Endometrial microvascular endothelial cells (primary cell): ENCODE results near the gene FDPS. TPM values are rescaled to one million over a fixed set of nuclear protein-coding genes. Genes with fewer than 3 reads are reported as not detected.

Source experiments
- in situ Hi-C: cut with HindIII; loops from 2 replicates; pipeline ENCODE4 v1.10.0; 2017; ENCODE audit warnings: low sequenced_read_pairs, low pct_unique_long_range_greater_than_20kb; ENCODE audit errors: inconsistent ontology term
- total RNA-seq: library from RNA; depleted of rRNA; stranded (reverse); fragments of >200 nt; gene quantifications from one replicate; pipeline ENCODE4 v1.2.3, GENCODE V29; 2015; ENCODE audit errors: inconsistent ontology term

The FDPS gene
- total RNA-seq, 1 donor from 2014 or later, result 362 TPM

GRCh38 chr1:155309423-155310021 is 856 bp downstream of the FDPS start:
- in situ Hi-C loops, result no loop called here

DNA sequence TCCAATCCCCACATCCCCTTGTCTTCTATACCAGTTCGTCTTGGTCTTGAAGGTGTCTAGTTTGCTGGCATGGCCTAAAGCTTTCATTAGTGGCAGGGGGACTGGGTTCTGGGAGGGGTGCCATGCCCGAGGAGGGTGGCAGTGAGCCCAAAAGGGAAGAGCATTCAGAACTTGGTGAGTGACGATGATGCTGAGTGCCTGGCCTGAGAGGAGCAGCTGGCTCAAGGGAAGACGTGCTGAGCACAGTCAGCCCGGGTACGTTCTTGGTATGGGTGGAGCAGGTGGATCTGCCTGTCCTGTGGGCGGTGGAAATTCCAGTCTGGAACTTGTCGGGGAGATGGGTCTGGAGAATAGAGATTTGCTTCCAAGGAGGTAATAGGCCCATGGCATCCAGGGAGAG is 4.6 kb downstream of the FDPS start:
- in situ Hi-C loops, result no loop called here

GRCh38 chr1:155316922-155317321 is 8.3 kb downstream of the FDPS start:
- in situ Hi-C loops, result no loop called here

- in situ Hi-C loops, result no loop called here
These were observed 9.4 kb downstream of the FDPS start for GRCh38 chr1:155318082-155318481.

DNA sequence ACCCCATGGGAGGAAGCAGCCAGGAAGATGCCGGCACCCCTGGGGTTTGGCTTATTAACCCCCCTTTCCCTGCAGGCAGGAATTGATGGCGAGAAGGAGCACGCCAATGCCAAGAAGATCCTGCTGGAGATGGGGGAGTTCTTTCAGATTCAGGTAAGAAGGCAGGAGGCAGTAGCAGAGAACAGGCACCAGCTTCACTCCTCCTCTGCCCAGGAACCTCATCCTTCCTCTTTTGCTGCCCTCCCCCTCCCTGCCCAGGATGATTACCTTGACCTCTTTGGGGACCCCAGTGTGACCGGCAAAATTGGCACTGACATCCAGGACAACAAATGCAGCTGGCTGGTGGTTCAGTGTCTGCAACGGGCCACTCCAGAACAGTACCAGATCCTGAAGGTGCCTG is 10.9 kb downstream of the FDPS start:
- in situ Hi-C loops, result no loop called here

- in situ Hi-C loops, result no loop called here
These were observed 11.6 kb downstream of the FDPS start for GRCh38 chr1:155320252-155320651.

- in situ Hi-C loops, result no loop called here
These were observed 12.3 kb downstream of the FDPS start, which contains the start of gene RUSC1 for GRCh38 chr1:155320661-155321617. TSS of gene RUSC1 (plus strand) at chr1:155320894. CDS start at chr1:155321774, 880 bp downstream.

- in situ Hi-C loops, result no loop called here
These were observed 13.2 kb downstream of the FDPS start for GRCh38 chr1:155321639-155322503.

DNA sequence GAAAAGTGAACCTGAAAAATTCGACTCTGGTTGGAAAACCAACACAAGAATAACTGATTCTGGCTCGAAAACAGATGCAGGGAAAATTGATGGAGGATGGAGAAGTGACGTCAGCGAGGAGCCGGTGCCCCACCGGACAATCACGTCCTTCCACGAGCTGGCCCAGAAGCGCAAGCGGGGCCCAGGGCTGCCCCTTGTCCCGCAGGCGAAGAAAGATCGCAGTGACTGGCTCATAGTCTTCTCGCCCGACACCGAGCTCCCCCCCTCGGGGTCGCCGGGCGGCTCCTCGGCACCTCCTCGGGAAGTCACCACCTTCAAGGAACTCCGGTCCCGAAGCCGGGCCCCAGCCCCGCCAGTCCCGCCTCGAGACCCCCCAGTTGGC is 13.9 kb downstream of the FDPS start:
- in situ Hi-C loops, result no loop called here

DNA sequence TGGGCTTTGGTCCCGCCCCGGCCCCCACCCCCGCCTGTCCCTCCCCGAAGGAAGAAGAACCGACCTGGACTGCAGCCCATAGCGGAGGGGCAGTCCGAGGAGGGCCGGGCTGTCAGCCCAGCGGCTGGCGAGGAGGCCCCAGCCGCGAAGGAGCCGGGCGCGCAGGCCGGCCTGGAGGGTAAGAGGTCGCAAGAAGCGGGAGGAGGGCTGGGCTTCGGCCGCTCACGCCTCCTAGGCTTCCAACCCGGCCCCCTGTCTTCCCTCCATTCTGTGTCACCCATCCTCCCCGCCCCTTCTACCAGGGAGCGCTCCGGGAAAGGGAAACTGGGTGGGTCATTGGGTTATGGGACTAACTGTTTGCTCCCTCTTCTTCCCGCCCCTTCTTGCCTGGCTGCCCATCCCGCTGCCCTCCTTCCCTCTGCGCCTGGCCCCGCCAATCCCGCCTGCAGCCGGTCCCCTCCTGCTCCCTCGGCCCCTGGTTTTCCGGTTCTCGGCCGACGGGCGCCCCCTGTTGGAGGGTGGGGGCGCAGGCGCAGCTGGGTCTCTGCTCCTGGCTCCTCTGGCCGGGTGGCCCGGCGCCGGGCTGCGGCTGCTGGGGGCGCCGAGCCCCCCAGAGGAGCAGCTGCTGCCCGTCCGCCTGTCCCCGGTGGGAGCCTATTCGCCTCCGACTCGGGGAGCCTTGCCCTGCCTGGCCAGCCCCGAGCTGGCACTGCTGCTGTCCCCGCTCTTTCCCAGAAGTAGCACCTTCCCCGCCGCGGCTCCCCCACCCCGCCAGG is 14.5 kb downstream of the FDPS start:
- in situ Hi-C loops, result no loop called here

DNA sequence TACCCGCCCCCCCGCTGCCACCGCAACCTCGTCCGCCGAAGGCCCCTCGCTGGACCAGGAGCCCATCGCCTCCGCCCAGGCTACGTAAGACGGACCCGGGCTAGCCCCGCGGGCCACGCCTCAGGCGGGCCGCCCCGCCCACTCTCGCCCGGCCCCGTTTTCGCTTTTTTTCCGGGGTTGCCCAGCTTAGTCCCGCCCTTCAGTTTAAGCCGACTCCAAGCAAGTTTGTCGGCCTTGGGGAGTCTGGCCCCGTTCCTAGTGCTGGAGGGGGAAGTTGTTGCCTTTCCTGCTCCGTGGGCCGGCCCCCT is 15.0 kb downstream of the FDPS start:
- in situ Hi-C loops, result no loop called here

DNA sequence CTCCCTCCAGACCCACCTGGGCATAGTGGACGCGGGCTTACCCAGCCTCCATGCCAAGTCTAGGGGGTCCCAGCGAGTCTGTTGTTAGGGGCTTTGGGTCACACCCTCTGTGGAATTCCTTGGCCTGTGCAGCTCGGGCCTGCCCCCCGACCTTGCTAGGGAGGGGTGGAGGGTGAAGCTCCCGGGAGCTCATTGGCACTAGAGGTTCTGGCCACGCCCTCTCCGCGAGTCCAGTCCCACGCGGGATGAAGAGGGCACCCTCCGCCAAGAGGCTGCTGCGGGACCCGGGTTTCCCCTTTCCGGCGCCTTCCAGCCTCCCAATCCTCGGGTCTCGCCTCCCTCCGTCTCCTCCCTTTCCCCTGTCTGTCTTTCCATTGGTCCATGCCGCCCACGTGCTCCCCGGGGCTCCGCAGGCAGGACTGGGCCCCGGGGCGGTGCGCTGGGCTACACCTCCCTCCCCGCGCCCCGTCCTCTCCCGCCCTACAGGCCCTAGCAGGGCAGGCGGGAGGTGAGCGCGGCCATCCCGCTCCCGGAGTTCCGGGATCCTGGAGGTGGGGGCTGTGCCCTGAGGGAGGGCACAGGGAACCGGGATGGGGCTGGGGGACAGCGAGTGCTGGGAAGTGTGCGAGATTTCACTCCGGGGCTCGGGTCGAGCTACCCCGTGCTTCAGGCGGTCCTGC is 15.5 kb downstream of the FDPS start:
- in situ Hi-C loops, result no loop called here

- in situ Hi-C loops, result no loop called here
These were observed 16.3 kb downstream of the FDPS start for GRCh38 chr1:155324717-155325602.

DNA sequence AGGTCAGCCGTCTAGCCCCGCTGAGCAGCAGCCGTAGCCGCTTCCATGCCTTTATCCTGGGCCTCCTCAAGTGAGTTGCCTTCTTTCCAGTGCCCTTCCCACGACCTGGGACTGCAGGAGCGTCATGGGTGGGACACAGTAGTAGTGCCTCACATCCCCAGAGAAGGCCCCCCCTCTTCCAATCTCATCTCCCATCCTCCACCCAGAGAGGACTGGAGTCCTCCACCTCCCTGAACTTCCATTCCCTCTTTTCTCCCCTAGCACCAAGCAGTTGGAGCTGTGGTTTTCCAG is 16.9 kb downstream of the FDPS start:
- in situ Hi-C loops, result no loop called here

GRCh38 chr1:155326020-155326526 is 17.4 kb downstream of the FDPS start:
- in situ Hi-C loops, result no loop called here

- in situ Hi-C loops, result no loop called here
These were observed 18.0 kb downstream of the FDPS start for GRCh38 chr1:155326631-155327037.

GRCh38 chr1:155327981-155328380 is 19.3 kb downstream of the FDPS start:
- in situ Hi-C loops, result no loop called here
